GM23248 (cell line): Measurements from ENCODE around the gene ISCU.

Experiments
- EZH2 ChIP-seq: fragments of 200-600 bp; sonication (generic); IDR thresholded peaks from 2 replicates; pipeline ENCODE4 v1.6.1; 2018; ENCODE audit warnings: antibody characterized with exemption, mild to moderate bottlenecking; ENCODE audit not compliant: insufficient read depth, poor library complexity, severe bottlenecking
- EZH2phosphoT487 ChIP-seq: fragments of 200-600 bp; sonication (generic); IDR thresholded peaks from 2 replicates; pipeline ENCODE4 v1.6.1; 2018; ENCODE audit warnings: antibody characterized with exemption, moderate library complexity, mild to moderate bottlenecking, low read depth; ENCODE audit not compliant: insufficient read depth

DNA sequence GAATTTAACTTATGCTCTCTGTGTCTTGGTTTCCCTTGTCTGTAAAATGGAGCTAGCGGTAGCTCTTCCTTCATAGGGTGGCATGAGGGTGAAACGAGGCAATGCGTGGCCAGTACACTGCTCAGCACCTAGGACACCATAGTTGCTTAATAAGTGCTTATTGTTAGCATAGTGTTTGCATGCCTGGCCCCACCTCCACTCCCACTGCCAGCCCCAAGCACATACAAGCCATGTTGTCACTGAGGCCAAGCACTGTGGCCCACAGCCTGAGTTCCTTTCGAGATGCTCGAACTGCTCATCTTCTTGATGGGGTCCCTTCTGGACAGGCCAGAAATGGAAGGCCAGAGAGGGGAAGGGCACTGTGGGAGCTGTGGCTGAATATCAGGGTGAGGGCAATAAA is 46.5 kb upstream of the ISCU start:
- TF ChIP-seq EZH2: no peak
- no peak for TF ChIP-seq EZH2phosphoT487
